Melanocyte of skin (primary cell): ENCODE results near the gene GTF2A1. TPM values are rescaled to one million over a fixed set of nuclear protein-coding genes. Genes with fewer than 3 reads are reported as not detected.

Experiments
- small RNA-seq, 2 donors: library from RNA; depleted of rRNA; stranded (forward); fragments of <200 nt; gene quantifications; one replicate each; pipeline ENCODE3, GENCODE V24; 2012
- total RNA-seq, 2 donors: library from RNA; depleted of rRNA; stranded (reverse); fragments of >200 nt; gene quantifications; 2 replicates each; pipeline ENCODE4 v1.2.3, GENCODE V29; 2012

GTF2A1 gene
- total RNA-seq: 10 to 100 TPM; 22.3 to 25.8 TPM

DNA sequence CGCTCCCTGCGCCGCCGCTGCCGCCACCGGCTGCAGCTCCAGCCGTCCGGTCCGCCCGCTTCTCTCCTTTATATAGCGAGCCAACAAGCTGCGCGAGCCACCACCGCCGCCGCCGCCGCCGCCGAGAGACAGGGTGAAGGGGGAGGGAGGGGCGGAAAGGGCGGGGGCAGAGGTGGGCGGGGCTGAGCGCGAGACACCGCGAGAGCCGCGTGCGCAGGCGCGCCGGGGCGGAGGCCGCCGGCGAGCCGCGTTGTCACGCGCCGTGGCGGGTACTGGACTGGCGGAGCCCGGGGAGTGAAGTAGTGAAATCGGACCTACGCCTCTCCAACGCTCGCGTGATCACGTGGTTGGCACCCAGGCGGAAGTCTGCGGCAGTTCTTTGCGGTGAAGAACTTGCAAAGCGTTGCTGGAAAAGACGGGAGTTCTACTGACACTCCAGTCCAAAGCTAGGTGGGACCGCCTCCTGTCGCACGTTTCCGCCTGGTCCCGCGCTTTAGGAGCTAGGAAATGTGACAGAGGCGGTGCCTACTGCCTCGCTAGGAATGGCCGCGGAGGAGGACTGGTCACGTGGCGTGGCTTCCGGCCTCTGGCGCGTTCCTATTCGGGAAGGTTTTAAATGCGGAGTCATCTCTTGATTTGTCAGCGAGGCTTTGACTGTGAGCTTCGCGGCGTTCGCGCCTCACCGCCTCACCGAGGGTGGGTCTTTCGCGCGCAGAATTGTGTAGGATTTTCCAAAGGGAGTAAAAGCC lies at the start of gene GTF2A1:
Gene GTF2A1, minus strand, starts transcription at position 130 of the 749 bp plus-strand sequence. CDS start 441 bp downstream, outside the sequence.

Small RNA genes within 50 kb of the gene (small RNA-seq; reads per million reads assigned to genes)
- gene DYNLL1P1 (0 reads per million in 2 donors), gene SNORA79 (103 to 229 reads per million in 2 donors)

Other genes with a start within 250 kb of the GTF2A1 start
- 1 to 10 TPM; 2.1 to 3.0 TPM for gene STON2, start 179.4 kb upstream of the GTF2A1 start, total RNA-seq